NCI-H510A treated with DMSO at 0.1 percent for 48 hours (cell line): ENCODE data around the gene SMOC1.
"Not testable (repeated sequence)": the region's sequence is repeated elsewhere in the genome, so short reads cannot be mapped to it uniquely, and the experiment has no call there.

Experiments used
- DNase-seq: peaks from one replicate; lab custom pipeline; 2025; lab: John Stamatoyannopoulos, UW

SMOC1 gene

DNA sequence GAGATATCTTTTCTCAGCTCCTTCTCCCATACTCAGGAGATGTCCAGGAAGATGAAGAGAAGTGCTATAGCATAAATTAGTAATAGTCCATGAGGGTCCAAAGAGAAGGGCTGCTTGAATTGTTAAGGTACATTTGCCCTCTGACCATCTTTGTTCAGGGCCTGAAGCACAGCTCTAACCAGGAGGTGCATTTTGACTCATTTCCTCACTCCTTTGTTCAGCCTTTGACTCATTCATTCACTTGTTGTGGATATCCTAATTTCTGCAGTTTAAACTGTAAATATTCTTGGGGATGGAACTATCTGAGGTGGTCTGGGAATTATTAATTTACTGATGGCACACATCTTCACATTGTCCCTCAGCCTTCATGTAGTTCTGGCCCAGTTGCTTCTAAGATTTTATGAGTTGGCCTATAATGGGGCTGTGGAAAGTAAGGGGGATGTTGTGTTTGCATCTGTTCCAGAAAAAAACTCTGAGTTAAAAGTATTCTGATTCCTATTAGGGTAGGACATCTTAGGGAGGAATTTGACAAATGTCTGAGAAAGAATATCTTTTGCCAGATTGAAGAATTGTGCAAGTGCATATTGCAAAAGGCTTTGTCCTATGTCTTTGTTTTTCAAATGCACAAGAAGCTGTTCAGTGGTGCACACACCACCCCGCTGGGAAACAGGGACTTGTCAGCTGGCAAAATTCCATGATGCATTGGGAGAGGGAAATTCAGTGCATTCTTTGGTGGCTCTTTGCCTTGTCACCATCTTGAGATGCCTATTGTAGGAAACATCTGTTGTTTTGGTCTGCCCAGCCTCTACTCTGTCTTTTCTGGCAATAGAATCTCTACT, 22.1 kb downstream of the SMOC1 start:
- DNase-seq: no peak

DNA sequence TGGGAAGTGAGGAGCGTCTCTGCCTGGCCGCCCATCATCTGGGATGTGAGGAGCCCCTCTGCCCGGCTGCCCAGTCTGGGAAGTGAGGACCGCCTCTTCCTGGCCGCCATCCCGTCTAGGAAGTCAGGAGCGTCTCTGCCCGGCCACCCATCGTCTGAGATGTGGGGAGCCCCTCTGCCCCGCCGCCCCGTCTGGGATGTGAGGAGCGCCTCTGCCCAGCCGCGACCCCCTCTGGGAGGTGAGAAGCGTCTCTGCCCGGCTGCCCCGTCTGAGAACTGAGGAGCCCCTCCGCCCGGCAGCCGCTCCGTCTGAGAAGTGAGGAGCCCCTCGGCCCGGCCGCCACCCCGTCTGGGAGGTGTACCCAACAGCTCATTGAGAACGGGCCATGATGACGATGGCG, 23.8 kb downstream of the SMOC1 start:
- DNase-seq: not testable (repeated sequence)

DNA sequence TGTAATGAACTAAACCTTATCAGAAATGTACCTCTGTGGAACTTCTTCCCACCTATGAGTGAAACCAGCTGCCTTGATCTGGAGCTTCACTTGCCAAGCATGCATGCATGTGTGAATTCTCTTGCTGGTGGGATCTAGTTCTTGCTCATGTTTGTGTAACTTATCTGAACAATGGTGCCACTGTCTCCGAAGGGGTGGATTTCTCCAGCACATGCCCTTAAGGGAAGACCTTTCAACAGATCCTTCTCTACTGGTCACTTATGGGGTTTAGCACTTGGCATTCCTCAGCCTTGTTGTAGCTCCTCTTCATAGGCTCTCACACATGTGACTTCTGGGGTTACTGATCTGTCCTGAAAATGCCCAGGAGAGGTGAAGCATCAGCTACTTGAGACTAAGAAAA, 25.0 kb downstream of the SMOC1 start:
- DNase-seq: no peak

DNA sequence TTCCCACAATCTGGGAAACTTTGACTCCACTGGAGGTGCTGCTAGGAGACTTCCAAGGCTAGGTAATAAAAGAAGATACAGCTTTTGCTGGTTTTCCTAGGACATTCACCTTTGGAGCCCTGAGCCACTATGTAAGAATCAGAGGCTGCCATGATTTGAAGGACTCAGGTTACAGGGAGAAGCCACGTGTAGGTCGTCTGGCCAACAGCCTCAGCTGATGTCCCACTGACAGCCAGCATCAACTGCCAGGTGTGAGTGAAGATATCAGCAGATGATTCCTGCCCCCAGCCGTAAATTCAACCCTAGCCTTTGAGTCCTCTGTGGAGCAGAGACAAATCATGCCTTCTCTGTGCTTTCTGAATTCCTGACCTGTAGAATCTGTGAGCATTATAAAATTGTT, 27.0 kb downstream of the SMOC1 start:
- no peak for DNase-seq

DNA sequence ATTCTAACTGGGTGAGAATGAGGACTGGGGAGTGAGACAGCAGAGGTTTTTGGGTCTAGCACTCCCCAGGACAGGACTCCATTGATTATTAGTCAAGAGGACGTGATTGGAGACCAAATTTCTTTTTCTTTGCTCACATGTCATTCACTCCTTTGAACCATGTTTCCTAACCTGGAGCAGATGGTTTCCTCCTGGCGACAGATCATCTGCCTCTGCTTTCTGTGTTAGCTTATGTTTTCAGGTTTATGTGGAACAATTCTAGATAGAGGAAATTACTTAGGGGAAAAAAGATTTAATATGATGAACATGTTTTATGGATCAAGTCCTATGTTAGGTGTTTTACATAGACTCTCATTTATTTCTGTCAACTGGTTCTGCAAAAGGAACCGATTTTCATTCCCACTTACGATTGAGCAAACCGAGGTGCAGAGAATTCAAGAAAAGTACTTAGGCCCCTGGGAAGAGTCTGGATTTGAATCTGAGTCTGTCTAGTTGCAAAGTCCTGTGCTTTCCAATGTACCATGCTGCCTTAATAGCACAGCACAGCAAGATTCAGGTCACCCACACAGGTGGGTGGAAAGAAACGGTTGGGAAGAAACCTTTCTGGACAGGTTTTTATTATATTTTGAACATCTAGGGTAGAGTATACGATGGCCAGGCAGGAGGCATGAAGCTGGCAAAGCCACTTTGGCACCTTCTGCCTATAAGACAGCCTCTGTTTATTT, 30.8 kb downstream of the SMOC1 start:
- DNase-seq: no peak

DNA sequence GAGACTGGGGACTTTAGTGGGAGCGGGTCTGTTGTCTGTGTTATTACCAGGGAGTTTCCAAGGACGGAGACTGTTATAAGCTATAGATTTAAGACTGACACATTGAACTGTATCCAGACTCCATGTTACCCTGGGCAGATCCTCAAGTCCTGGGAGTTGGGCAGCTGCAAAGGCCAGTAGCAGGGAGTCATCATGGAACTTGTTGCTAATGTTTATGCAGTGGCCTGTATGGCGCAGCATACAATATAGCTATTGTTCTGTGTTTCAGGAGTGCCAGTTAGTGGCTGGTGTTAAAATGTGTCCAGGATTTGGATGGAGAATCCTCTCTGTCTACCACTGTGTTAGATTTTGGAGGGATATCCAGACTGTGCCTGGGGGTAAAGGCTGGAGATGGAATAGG, 31.7 kb downstream of the SMOC1 start:
- no peak for DNase-seq

DNA sequence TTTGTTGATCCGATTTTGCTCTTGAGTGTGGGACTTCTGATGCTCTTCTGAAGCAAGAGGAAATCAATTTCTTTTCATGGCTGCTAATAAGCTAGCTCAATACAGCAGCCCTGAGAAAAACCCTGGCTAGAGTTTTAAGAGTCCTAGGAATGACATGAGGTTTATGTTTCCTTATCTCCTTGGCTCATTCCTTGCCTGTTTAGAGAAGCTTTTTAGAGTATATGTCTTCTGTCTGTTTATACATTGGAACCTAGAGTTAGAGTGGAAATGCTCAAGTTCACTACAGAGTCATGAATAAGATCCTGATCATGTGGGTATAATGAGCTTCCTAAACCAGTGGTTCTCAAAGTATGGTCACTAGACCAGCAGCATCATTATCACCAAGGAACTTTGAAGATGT, 34.5 kb downstream of the SMOC1 start:
- no peak for DNase-seq

DNA sequence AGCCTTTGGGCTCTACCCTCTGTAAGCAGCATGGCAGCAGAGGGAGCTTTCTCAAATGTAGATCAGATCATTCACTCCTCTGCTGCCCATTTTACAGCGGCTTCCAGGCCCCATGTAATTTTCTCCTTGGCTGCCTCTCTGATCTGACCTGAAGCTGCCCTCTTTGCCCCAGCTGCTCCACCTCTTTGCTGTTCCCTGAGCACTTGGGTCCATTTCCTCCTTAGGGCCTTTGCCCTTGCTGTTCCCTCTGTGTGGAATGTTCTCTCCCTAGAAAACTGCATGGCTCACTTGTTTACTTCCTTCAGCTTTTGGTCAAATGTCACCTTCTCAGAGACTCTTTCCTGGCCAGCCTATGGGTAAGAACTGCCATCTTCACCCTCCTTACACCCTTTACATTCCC, 37.2 kb downstream of the SMOC1 start:
- no peak for DNase-seq

DNA sequence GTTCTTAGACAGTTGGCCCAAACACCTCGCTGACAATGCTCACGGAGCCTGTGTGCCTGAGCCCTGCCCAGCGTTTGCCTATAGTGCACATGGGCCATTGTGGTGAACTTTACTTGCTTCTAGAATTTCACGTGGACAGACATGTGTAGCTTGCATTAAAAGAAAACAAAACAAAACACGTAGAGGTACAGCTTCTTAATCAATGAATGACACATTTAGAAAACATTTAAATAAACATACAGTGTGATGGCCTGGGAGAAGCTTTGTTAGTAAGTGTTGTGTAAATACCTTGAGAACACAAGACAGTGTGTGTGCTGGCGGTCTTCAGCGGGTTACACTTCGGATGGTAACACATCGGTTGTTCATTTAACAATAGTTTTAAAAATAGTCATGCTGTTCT, 38.1 kb downstream of the SMOC1 start:
- DNase-seq: no peak

DNA sequence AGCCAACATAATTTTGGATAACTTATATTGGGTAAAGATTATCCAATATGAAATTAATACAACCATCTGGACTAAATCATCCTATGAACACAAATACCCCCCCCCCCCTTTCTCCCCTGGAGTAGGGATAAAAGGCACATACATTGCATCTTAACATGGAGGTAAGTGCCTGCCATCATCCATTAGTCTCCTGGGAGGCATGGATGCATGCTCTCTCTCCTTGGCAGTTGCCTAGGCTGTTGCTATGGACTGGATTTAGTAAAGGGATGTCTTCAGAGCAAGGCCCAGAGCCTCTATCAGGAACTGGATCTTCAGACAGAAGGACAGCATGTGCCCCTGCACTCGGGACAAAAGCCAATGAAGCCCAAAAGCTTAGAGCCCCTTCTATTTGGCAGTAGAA, 40.6 kb downstream of the SMOC1 start:
- DNase-seq: no peak

DNA sequence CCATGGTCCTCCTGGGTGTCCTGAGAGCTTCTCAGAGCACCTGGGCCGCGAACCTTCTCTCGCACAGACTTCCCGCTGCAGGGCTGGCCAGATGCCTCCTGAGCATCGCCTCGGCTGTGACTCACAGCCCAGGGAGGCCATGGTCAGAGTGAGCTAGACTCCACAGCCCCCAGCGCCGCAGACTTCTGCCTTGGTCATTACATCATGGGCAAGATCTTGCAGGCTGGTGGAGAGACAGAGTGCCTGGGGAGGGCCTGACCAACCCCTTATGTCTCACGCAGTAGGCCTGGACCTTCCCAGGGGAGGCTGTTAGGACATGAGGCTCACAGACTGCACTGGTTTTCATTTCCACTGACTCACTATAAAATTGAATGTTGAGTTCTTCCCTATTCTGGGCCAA, 41.8 kb downstream of the SMOC1 start:
- DNase-seq: no peak

DNA sequence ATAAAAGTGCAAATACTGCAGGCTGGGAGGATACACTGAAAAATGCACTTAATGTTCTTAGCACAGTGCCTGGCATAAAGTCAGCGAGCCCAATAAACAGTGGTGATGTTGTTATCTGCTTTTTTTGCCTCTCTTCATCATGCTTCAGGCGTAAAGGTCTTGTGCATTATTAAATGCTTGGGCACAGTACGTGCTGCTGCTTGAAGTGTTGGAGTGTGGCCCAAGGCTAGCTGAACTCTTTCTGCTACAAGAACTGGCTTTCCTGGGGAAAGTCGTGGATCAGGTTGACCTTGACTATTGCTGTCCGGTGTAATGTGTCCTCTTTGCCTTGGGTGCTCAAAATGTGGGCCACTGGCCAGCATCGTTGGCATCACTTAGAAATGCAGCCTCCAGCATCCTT, 43.0 kb downstream of the SMOC1 start:
- no peak for DNase-seq

DNA sequence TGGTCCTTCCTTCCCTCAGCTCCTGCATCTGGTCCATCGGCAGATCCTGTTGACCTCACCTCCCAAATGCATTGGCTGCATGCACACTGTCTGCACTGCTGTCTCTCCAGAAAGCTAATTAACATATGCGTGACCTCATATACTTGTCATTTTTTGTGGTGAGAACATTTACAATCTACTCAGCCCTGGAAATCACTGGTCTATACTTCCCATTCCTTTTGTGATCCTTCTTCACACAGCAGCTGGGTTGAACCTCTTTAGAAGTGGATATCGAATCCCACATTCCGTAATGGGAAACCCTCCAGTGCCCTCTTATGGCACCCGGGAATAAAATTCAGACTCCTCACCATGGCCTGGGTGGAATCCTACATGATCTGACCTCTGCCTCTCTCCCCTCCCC, 45.0 kb downstream of the SMOC1 start:
- no peak for DNase-seq

DNA sequence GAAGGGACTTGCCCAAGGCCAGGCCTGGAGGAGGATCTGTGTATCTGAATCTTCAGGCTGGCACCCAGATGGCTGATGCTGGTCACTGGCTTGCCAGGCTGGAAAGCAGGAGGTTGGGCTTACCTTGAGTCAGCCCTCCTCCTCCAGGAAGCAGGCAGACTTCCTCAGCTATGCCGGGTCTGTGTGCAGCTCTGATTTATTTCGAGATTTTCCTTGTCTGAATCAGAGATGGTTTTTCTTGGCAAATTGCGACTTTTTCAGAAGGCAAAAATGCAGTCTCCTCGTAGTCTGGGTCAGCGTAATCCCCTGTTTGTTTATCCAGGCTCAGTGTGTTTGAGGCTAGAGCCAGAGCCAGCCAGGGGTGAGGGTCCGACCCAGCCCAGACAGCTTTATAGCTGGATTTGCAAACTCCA, 48.9 kb downstream of the SMOC1 start:
- DNase-seq: no peak

DNA sequence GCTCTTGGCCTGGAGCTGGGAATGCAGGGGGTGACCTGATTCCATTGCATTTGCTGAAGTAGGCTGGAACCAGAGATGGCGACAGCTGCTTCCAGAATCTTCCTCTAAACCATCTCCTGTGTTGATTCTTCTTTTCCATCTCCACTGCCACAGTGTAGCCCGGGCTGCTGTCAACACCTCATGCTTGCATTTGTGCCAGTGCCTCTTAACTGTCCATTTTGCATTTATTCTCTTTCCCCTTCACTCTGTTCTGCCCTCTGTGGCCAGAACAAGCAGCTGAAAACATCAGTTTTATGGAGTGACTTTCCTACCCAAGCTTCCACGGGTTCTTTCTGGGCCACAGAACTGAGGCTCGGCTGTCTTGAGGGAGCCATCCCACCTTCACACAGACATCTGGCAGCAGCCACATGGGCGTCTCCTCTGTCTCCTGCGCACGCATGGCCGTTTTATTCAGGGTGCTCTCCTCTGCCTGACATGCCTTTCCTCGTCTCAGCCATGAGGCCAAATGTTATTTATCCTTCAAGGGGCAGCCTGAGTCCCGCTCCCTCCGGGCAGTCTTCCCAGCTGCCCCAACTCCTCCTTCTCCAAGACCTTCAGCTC, 51.7 kb downstream of the SMOC1 start:
- DNase-seq: no peak

DNA sequence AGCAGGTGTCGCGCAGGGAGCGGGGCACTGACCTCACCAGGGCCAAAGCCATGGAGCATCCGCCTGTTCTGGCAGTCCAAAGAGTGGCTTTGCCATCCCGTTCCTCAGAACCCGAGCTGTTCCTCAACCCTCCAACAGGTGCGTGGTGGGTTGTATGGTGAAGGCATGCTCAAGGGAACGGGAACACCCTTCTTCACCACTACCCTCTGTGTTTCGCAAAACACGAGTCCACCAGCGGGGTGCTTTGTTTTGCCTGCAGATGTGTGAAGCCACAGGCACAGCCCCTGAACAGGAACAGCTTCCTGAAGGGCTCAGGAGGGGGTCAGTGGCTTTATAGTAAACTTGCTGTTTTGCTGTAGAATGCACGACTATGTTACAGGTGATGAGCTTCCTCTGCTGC, 52.7 kb downstream of the SMOC1 start:
- DNase-seq: no peak

DNA sequence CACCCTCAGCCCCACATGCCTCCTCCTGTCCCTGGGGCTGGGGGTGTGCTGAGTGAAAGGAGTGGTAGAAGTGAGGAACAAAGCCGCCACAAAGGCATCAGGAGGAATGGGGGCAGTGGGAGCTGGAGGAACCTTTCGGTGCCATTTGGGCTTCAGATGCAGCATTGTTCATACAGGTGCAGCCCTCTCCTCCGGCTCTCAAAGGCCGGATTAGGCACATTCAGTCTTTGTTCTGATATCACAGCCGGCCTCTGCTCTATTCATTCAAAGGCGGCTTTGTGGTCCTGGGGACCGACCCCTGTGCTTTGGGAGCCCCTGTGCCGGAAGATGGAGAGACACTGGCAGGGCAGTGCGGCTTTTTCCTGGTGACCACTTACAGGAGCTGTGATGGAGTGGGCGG, 53.2 kb downstream of the SMOC1 start:
- no peak for DNase-seq

DNA sequence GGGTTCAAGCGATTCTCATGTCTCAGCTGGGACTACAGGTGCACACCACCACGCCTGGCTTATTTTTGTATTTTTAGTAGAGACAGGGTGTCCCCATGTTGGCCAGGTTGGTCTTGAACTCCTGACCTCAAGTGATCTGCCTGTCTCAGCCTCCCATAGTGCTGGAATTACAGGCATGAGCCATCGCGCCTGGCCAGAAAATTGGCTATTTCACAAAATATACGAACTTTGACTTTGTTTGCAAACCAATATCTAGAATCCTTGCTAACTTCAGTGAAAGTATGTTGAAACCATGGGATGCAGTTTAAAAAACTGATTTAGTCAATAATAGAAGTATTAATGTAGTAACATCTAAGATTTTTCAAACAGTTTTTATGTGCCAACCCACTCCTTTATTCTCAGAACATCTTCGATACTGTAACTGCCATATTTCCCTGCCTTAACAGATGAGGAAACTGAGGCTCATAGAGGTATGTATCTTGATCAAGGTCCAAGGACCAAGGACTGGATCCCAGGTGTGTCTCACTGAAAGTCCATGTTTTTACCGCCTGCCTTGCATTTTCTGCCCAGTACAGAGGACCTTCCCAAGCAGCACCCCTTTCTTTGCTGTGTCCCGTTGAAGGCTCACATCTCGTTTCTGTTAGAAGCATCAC, 54.5 kb downstream of the SMOC1 start:
- DNase-seq: no peak

DNA sequence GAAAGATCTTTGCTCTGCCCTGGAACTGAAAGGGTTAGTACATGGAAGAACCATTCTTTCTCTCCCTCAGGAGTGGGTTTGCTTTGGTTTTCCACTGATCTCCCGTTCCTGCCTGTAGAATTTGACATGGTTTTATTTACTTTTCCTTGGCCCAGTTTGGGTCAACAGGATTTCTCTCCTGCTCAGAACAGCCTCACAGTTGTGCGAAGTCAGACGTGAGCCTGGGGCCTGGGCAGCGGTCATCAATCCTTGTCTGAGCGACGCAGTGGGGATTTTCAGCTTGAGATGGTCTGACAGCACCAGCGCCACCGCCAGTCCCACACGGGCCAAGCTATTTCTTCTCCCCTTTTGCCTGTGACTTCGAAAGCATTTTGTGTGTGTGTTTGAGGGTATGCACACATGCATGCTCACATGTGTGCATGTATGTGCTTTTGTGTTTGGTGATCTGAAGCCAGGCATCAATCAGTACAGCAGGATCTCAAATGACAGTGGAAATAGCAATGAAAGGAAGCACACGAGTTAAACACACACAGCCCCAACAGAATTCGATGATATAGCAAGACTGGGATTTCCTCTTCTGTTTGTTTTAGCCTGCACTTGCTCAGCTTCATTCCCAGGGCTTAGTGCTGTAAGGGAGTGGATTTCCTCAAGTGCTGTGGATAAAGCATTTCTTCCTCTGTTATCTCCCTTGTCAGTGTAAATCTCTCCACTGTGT, 58.3 kb downstream of the SMOC1 start:
- no peak for DNase-seq

DNA sequence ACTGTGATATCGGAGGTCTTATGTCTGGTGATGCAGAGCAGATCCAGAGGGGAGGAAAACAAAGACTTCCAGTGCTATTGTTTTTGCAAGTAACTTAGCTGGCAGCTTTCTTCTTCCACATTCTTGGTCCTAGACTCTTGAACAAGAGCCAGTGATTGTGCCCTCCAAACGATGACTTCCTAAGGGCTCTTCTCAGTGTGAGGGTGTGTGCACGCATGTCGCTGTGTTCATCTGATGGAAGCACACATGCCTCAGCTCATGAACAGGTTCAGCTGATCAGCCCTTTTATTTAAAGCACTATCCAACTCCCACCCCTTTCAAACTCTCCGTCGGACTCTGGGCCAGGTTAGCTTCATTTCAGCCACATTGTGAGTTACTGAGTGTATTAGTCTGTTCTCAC, 59.5 kb downstream of the SMOC1 start:
- DNase-seq: no peak

DNA sequence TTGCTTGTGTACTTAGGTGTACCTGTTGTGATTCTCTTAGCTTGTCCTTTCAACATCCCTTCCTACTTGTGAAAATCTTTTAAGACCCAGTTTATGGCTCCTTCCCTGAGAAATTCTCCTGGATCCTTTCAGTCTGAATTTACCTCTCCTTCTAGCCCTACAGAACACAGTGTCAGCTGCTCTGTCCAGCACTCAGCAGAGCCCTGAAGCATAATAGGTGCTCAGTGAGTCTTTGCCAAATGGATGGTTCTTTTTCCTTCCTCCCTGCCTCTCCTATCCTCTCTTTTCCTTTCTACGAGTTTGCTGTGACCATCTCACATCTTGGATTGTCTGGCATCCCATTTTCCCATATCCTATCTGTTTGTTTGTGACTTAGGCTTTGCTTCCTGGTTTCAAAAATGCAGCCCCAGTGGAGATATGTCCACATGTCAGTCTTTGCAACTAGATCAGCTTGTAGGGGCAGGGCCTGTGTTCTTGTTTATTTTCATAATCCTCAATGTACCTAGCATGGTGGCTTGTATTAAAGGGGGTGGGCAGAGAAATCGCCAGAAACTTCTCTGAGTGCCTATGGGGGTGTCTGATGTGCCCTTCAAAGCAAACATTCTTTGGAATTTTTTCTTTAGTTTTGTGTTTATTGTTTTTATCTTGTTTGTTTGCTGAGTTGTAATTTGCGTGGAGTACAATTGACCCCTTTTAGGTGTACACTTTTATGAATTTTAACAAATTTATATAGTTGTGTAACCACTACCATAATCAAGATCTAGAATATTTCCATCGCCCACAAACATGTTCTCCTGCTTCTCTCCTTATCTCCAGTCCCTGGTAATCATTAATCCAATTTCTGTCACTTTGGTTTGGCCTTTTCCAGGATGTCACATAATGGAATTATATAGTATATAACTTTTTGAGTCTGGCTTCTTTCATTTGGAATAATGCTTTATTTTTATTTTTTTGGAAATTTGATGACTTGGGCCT, 62.8 kb downstream of the SMOC1 start:
- no peak for DNase-seq
